ENCODE measurements around the gene ZNF580. TPM values are rescaled to one million over a fixed set of nuclear protein-coding genes. Genes with fewer than 3 reads are reported as not detected.

Gene ZNF580
- total RNA-seq, 1 experiment from 2014 or later: 38.5 TPM

- Histone ChIP-seq H3K9me3 (0 out of 2 replicates have a peak, but pooled peaks cover 6% of the 10 kb centered on the region), H3K4me3 (ENCODE audit: low read depth, low read length) (peak within 1 kb of the TSS; percentile 74), H3K36me3 (ENCODE audit: control insufficient read depth, insufficient read depth, low read length) (no peaks in the 10 kb centered on the region), H3K27me3 (replicated peaks; ENCODE audit: control insufficient read depth, insufficient read depth, low read length) (no peaks in the 10 kb centered on the region), H3K4me1 (no peaks in the 10 kb centered on the region)
- BruUV-seq (replicated peaks): no TSS peak
- peaks cover 31% of the 10 kb centered on the region for H3K36me3 Mint-ChIP-seq (ENCODE audit: insufficient read depth, unreplicated experiment)
- ChIA-PET POLR2A (interaction anchor here (0.5 to 1.5 kb wide), 15 partner anchors 8 to 322 kb away, joined by 3 to 18 read pairs (median 4); partner anchors contain the start of genes FIZ1, ISOC2, KMT5C and UBE2S), CTCF (interaction anchor here (0.5 to 2.1 kb wide), 16 partner anchors 8 to 866 kb away, joined by 3 to 30 read pairs (median 4); partner anchors contain the start of genes KMT5C, TMEM238 and ZNF865)
- peaks cover 7% of the 10 kb centered on the region for H3K4me1 Mint-ChIP-seq (ENCODE audit: low read depth, unreplicated experiment)
- peak within 1 kb of the TSS; percentile 73 for H3K4me3 Mint-ChIP-seq (ENCODE audit: unreplicated experiment)
- peak; percentile 94 to 97 for DNase-seq
- no peaks in the 10 kb centered on the region for H3K9me3 Mint-ChIP-seq (ENCODE audit: unreplicated experiment)
- intact Hi-C loops (cut with micrococcal nuclease; ENCODE audit: unreplicated experiment): loop anchor here (1.0 to 2.0 kb wide), 3 partner anchors 18 to 44 kb away; partner anchors contain the start of genes FIZ1 and ZNF579
- TF ChIP-seq CTCF (IDR thresholded peaks at IDR 0.05; ENCODE audit: insufficient read depth in 1 of 2, low read depth in 1 of 2, low read length in 1 of 2, severe bottlenecking in 1 of 2, unreplicated experiment in 1 of 2): no peak
- H3K27me3 Mint-ChIP-seq (ENCODE audit: insufficient read depth, unreplicated experiment): no peaks in the 10 kb centered on the region
- H3K27ac Mint-ChIP-seq (ENCODE audit: unreplicated experiment): peak within 1 kb of the TSS; percentile 85
These were observed 16.4 kb upstream of the ZNF580 start, which contains the start of gene ZNF784 for GRCh38 chr19:55624109-55625003. ZNF784 (minus strand) TSS chr19:55624566; CDS start chr19:55624561, 5 bp downstream.

- no peak for DNase-seq
- Mint-ChIP-seq H3K36me3 (ENCODE audit: insufficient read depth, unreplicated experiment) (peaks cover 25% of the 10 kb centered on the region), H3K4me3 (ENCODE audit: unreplicated experiment) (peak overlapping the region; percentile 73), H3K27me3 (ENCODE audit: insufficient read depth, unreplicated experiment) (no peaks in the 10 kb centered on the region), H3K27ac (ENCODE audit: unreplicated experiment) (peak overlapping the region; percentile 85), H3K4me1 (ENCODE audit: low read depth, unreplicated experiment) (peaks cover 7% of the 10 kb centered on the region), H3K9me3 (ENCODE audit: unreplicated experiment) (no peaks in the 10 kb centered on the region)
- BruUV-seq (replicated peaks): TSS peak; percentile 59
- no peak for TF ChIP-seq CTCF (IDR thresholded peaks at IDR 0.05; ENCODE audit: insufficient read depth in 1 of 2, low read depth in 1 of 2, low read length in 1 of 2, severe bottlenecking in 1 of 2, unreplicated experiment in 1 of 2)
- POLR2A ChIA-PET: interaction anchor here (0.5 to 1.5 kb wide), 12 partner anchors 8 to 323 kb away, joined by 3 to 18 read pairs (median 4); partner anchors contain the start of genes FIZ1, ISOC2, UBE2S and ZNF628
- CTCF ChIA-PET: interaction anchor here (0.6 to 2.1 kb wide), 15 partner anchors 8 to 865 kb away, joined by 3 to 30 read pairs (median 4); partner anchors contain the start of genes KMT5C, TMEM238 and ZNF865
- Histone ChIP-seq H3K4me3 (ENCODE audit: low read depth, low read length) (peak overlapping the region; percentile 74), H3K9me3 (0 out of 2 replicates have a peak, but pooled peaks cover 6% of the 10 kb centered on the region), H3K4me1 (no peaks in the 10 kb centered on the region), H3K36me3 (ENCODE audit: control insufficient read depth, insufficient read depth, low read length) (no peaks in the 10 kb centered on the region), H3K27me3 (replicated peaks; ENCODE audit: control insufficient read depth, insufficient read depth, low read length) (no peaks in the 10 kb centered on the region)
- intact Hi-C loops (cut with micrococcal nuclease; ENCODE audit: unreplicated experiment): loop anchor here (2.0 kb wide), 1 partner anchor 44 kb away; the partner anchor contains the start of gene ZNF579
These were observed 15.8 kb upstream of the ZNF580 start for GRCh38 chr19:55625004-55625326.

- no peak for DNase-seq
- POLR2A ChIA-PET: interaction anchor here (0.7 to 1.1 kb wide), 2 partner anchors 27 to 191 kb away, joined by 3 to 6 read pairs; partner anchors contain the start of gene FIZ1
- no peaks in the 10 kb centered on the region for H3K27me3 Mint-ChIP-seq (ENCODE audit: insufficient read depth, unreplicated experiment)
- H3K36me3 Mint-ChIP-seq (ENCODE audit: insufficient read depth, unreplicated experiment): peaks cover 21% of the 10 kb centered on the region
- H3K27me3 ChIP-seq (replicated peaks; ENCODE audit: control insufficient read depth, insufficient read depth, low read length): no peaks in the 10 kb centered on the region
- no peaks in the 10 kb centered on the region for H3K36me3 ChIP-seq (ENCODE audit: control insufficient read depth, insufficient read depth, low read length)
- H3K9me3 ChIP-seq: 0 out of 2 replicates have a peak, but pooled peaks cover 6% of the 10 kb centered on the region
- H3K4me1 ChIP-seq: no peaks in the 10 kb centered on the region
- intact Hi-C loops (cut with micrococcal nuclease; ENCODE audit: unreplicated experiment): no loop called here
- BruUV-seq (replicated peaks): no TSS peak
- H3K4me3 ChIP-seq (ENCODE audit: low read depth, low read length): no peak overlapping the region
- no peaks in the 10 kb centered on the region for H3K9me3 Mint-ChIP-seq (ENCODE audit: unreplicated experiment)
- no peak overlapping the region for H3K27ac Mint-ChIP-seq (ENCODE audit: unreplicated experiment)
- CTCF ChIA-PET: interaction anchor here (0.6 to 1.5 kb wide), 2 partner anchors 122 to 136 kb away, joined by 6 to 10 read pairs; no protein-coding TSS in a partner anchor
- no peak for TF ChIP-seq CTCF (IDR thresholded peaks at IDR 0.05; ENCODE audit: insufficient read depth in 1 of 2, low read depth in 1 of 2, low read length in 1 of 2, severe bottlenecking in 1 of 2, unreplicated experiment in 1 of 2)
- H3K4me1 Mint-ChIP-seq (ENCODE audit: low read depth, unreplicated experiment): peaks cover 7% of the 10 kb centered on the region
- no peak overlapping the region for H3K4me3 Mint-ChIP-seq (ENCODE audit: unreplicated experiment)
These were observed 14.5 kb upstream of the ZNF580 start for GRCh38 chr19:55626350-55626749.

Data from Caco-2 (cell line).